GM12878 (cell line): ENCODE results near the gene PMP22. TPM values are rescaled to one million over a fixed set of nuclear protein-coding genes. Genes with fewer than 3 reads are reported as not detected.

ENCODE experiments used
- ATAC-seq: fragments of 200-7000 bp; cut with Tn5 transposase; 3 replicates; pipeline ENCODE4 v1.9.1; 2020; ENCODE audit warnings: mild to moderate bottlenecking, moderate library complexity
- BruUV-seq: library from RNA; stranded (reverse); fragments of 400-500 nt; replicated peaks from 2 replicates; lab custom pipeline; 2021; lab: Mats Ljungman, UMichigan
- CTCF ChIA-PET: fragments of 300-600 bp; sonication (Branson Sonifier 250); formaldehyde crosslinking; extraction: SDS; loops from one replicate; lab custom pipeline; 2021; ENCODE audit warnings: inconsistent platforms; lab: Yijun Ruan, JAX
- POLR2A ChIA-PET: fragments of 350-600 bp; formaldehyde crosslinking; extraction: SDS; loops from one replicate; lab custom pipeline; 2021; ENCODE audit warnings: inconsistent platforms; lab: Charles Lee
- RAD21 ChIA-PET: fragments of 300-600 bp; sonication (Branson Sonifier 250); formaldehyde crosslinking; loops from one replicate; lab custom pipeline; 2023; ENCODE audit warnings: antibody characterized with exemption; ENCODE audit not compliant: unreplicated experiment; lab: Charles Lee
- SMC1A ChIA-PET: fragments of 300-600 bp; sonication (Branson Sonifier 250); formaldehyde crosslinking; loops from one replicate; lab custom pipeline; 2023; ENCODE audit not compliant: unreplicated experiment, uncharacterized antibody; lab: Charles Lee
- DNase-seq: peaks from one replicate; pipeline ENCODE4 v3.0.0-alpha.2; 2011; ENCODE audit warnings: low read depth, low spot score
- FAIRE-seq: peaks from 3 replicates; lab custom pipeline; 2011; peaks lifted over from hg19 to GRCh38; lab: Jason Lieb, UNC
- H2AFZ ChIP-seq: 2 replicates; pipeline ENCODE4 v1.6.0; 2011; ENCODE audit warnings: low read depth, low read length, control low read depth; ENCODE audit not compliant: control insufficient read depth
- H3K27ac ChIP-seq: 2 replicates; pipeline ENCODE4 v1.5.1; 2011; ENCODE audit warnings: control low read depth; ENCODE audit not compliant: control insufficient read depth, insufficient read depth
- H3K27me3 ChIP-seq, 2 experiments: replicated peaks in 1 of 2; 2 replicates each; pipeline versions ENCODE4 v1.6.0 to v1.6.1; 2011; ENCODE audit warnings: low read length in 1 of 2; ENCODE audit not compliant: control insufficient read depth in 2 of 2, insufficient read depth in 2 of 2
- H3K36me3 ChIP-seq, 2 experiments: 2 replicates each; pipeline ENCODE4 v1.5.1; 2011; ENCODE audit warnings: low read length in 1 of 2; ENCODE audit not compliant: control insufficient read depth in 2 of 2, insufficient read depth in 2 of 2
- H3K4me1 ChIP-seq: 2 replicates; pipeline ENCODE4 v1.6.1; 2011; ENCODE audit warnings: mild to moderate bottlenecking, low read length, moderate library complexity, mixed read lengths; ENCODE audit not compliant: control insufficient read depth, insufficient read depth
- H3K4me2 ChIP-seq: 2 replicates; pipeline ENCODE4 v1.6.0; 2011; ENCODE audit warnings: control low read depth; ENCODE audit not compliant: control insufficient read depth, insufficient read depth
- H3K4me3 ChIP-seq: fragments of 200-600 bp; sonication (generic); 2 replicates; pipeline ENCODE4 v1.5.1; 2016
- H3K79me2 ChIP-seq: 2 replicates; pipeline ENCODE4 v1.6.0; 2011; ENCODE audit warnings: low read length; ENCODE audit not compliant: control insufficient read depth, insufficient read depth
- H3K9ac ChIP-seq: 2 replicates; pipeline ENCODE4 v1.8.0; 2011; ENCODE audit warnings: low read length, control low read depth, mixed read lengths; ENCODE audit not compliant: control insufficient read depth, insufficient read depth
- H3K9me3 ChIP-seq: replicated peaks from 3 replicates; pipeline ENCODE4 v1.5.1; 2011; ENCODE audit warnings: mild to moderate bottlenecking, low read length; ENCODE audit not compliant: control insufficient read depth, insufficient read depth
- H4K20me1 ChIP-seq: 2 replicates; pipeline ENCODE4 v1.6.0; 2011; ENCODE audit not compliant: control insufficient read depth, insufficient read depth
- EP300 ChIP-seq, 2 experiments: fragments of 150-350 bp in 1 of 2; IDR thresholded peaks; 2 replicates each; pipeline ENCODE4 v1.6.1; 2011 to 2012; ENCODE audit warnings: low read depth in 2 of 2, low read length in 2 of 2, borderline replicate concordance in 1 of 2, improper control_type of control experiment in 1 of 2, inconsistent platforms in 1 of 2; ENCODE audit not compliant: control insufficient read depth in 1 of 2
- EZH2 ChIP-seq: IDR thresholded peaks from 2 replicates; pipeline ENCODE4 v1.6.1; 2012; ENCODE audit warnings: low read depth, mild to moderate bottlenecking, control low read depth, inconsistent platforms, low read length, borderline replicate concordance; ENCODE audit not compliant: control insufficient read depth
- GATAD2B ChIP-seq: fragments of 450-650 bp; conservative IDR thresholded peaks from 2 replicates; pipeline ENCODE4 v1.6.1; 2017; ENCODE audit warnings: low read depth, mild to moderate bottlenecking, moderate library complexity
- MYB ChIP-seq: fragments of 150-350 bp; IDR thresholded peaks from 2 replicates; pipeline ENCODE4 v1.6.1; 2014; ENCODE audit warnings: mild to moderate bottlenecking, low read depth, low read length, borderline replicate concordance
- NR2C2 ChIP-seq: IDR thresholded peaks from 2 replicates; pipeline ENCODE4 v1.6.1; 2011; ENCODE audit warnings: borderline replicate concordance, low read depth; ENCODE audit not compliant: control insufficient read depth, insufficient read length
- POLR2AphosphoS2 ChIP-seq: IDR thresholded peaks from 2 replicates; pipeline ENCODE4 v1.6.1; 2011; ENCODE audit warnings: low read depth, mild to moderate bottlenecking, low read length, improper control_type of control experiment, moderate library complexity
- TCF12 ChIP-seq: IDR thresholded peaks from 2 replicates; pipeline ENCODE4 v1.6.1; 2011; ENCODE audit warnings: low read depth, mild to moderate bottlenecking, low read length
- YBX1 ChIP-seq: fragments of 450-650 bp; IDR thresholded peaks from 2 replicates; pipeline ENCODE4 v1.6.1; 2016; ENCODE audit warnings: antibody characterized with exemption
- WGBS: methylation state at CpG from one replicate; pipeline ENCODE4 v1.1.6; 2016; ENCODE audit warnings: low lambda C conversion rate; ENCODE audit not compliant: insufficient replicate concordance, insufficient coverage; ENCODE audit errors: missing lambda C conversion rate; 5-methylcytosine and 5-hydroxymethylcytosine counted together
- in situ Hi-C: fragments of 300-500 bp; cut with MboI; formaldehyde crosslinking; loops from 9 replicates; pipeline ENCODE4 v1.14.3; 2018; ENCODE audit warnings: mixed read lengths
- intact Hi-C: fragments of 100-400 bp; cut with micrococcal nuclease; formaldehyde crosslinking; loops from one replicate; pipeline ENCODE4 v1.14.2; 2022; ENCODE audit not compliant: unreplicated experiment
- polyA plus RNA-seq, 11 experiments: library from polyadenylated mRNA; depleted of rRNA in 4 of 11; unstranded in 6 of 11; stranded (reverse) in 5 of 11; fragments of >200 nt; fragmentation: Nextera tagmentation in 4 of 11; fragmentation: Illumina TruSeq in 1 of 11; extraction: Ambion mirVana in 4 of 11; extraction: Trizol in 1 of 11; gene quantifications; 1 replicate in 1 of 11; 2 replicates in 10 of 11; pipeline versions ENCODE4 v1.2.1 to v1.2.3, GENCODE V29; 2011 to 2016; ENCODE audit warnings: inconsistent platforms in 2 of 11, missing spikeins in 2 of 11, low read depth in 1 of 11
- total RNA-seq, 4 experiments: library from RNA; depleted of rRNA in 3 of 4; stranded (reverse); fragments of >200 nt in 3 of 4; fragmentation: Illumina TruSeq in 1 of 4; extraction: Trizol in 1 of 4; gene quantifications; 2 replicates each; pipeline versions ENCODE4 v1.2.1 to v1.2.3, GENCODE V29; 2013 to 2021
- TF ChIP-seq, protein P1 (sequence below): fragments of 450-650 bp; IDR thresholded peaks from 2 replicates; pipeline ENCODE4 v1.6.1; 2018; ENCODE audit warnings: mild to moderate bottlenecking, low read depth, moderate library complexity; ENCODE audit not compliant: partially characterized antibody
- TF ChIP-seq, protein P2 (sequence below): IDR thresholded peaks from 2 replicates; pipeline ENCODE4 v1.6.1; 2011; ENCODE audit warnings: mild to moderate bottlenecking, low read depth, low read length, moderate library complexity; ENCODE audit not compliant: insufficient replicate concordance

PMP22 gene
- total and polyA plus RNA-seq, 10 of the 15 experiments (the other 5 are each of a cell fraction or from before 2014, with no cell fraction given), result 0.59 TPM; not detected in 9

GRCh38 chr17:15303268-15303667, 38.1 kb upstream of the PMP22 start:
- ATAC-seq (no peak), DNase-seq (no peak), FAIRE-seq (no peak)
- intact Hi-C loops (no loop called here), in situ Hi-C loops (no loop called here)
- WGBS, result 13% methylated on average over 3 of the region's 3 CpGs
- no TSS peak for BruUV-seq
- ChIA-PET RAD21 (no interaction called here), SMC1A (no interaction called here), CTCF (no interaction called here), POLR2A (no interaction called here)
- Histone ChIP-seq H3K79me2 (no peaks in the 10 kb centered on the region), H3K9ac (no peak overlapping the region), H4K20me1 (no peaks in the 10 kb centered on the region), H2AFZ (no peak overlapping the region), H3K27ac (no peak overlapping the region), H3K36me3 (no peaks in the 10 kb centered on the region), H3K9me3 (no peaks in the 10 kb centered on the region), H3K4me1 (no peaks in the 10 kb centered on the region), H3K4me2 (no peak overlapping the region), H3K4me3 (no peak overlapping the region), H3K27me3 (no peaks in the 10 kb centered on the region)
- TF ChIP-seq MYB (no peak), EZH2 (no peak)

DNA sequence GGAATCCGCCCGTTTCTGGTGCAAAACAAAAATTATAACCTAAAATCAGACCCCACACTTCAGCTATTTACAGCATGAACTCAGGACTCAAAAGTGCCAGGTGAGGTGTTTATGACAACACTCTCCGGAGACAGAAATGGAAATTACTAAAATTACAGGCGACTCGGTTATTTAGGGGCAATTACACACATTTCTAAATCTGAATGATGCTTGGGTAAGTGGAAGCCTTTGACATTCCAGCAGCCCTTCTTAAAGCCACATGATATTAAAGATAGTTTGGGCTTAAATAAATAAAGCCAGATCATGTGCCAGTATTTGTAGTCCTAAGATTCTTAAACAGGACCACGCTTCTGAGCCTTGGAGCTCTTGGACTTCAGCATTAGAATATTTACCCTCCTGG, 36.7 kb upstream of the PMP22 start:
- RAD21 ChIA-PET, result no interaction called here
- Histone ChIP-seq H3K4me1 (no peaks in the 10 kb centered on the region), H3K27me3 (no peaks in the 10 kb centered on the region), H3K27ac (no peak overlapping the region), H3K4me3 (no peak overlapping the region), H3K9me3 (no peaks in the 10 kb centered on the region), H3K9ac (no peak overlapping the region), H3K79me2 (no peaks in the 10 kb centered on the region), H3K36me3 (no peaks in the 10 kb centered on the region), H3K4me2 (no peak overlapping the region), H2AFZ (no peak overlapping the region), H4K20me1 (no peaks in the 10 kb centered on the region)
- CTCF ChIA-PET, result no interaction called here
- TF ChIP-seq MYB, result no peak
- TF ChIP-seq TCF12, result no peak
- TF ChIP-seq, protein P1, sequence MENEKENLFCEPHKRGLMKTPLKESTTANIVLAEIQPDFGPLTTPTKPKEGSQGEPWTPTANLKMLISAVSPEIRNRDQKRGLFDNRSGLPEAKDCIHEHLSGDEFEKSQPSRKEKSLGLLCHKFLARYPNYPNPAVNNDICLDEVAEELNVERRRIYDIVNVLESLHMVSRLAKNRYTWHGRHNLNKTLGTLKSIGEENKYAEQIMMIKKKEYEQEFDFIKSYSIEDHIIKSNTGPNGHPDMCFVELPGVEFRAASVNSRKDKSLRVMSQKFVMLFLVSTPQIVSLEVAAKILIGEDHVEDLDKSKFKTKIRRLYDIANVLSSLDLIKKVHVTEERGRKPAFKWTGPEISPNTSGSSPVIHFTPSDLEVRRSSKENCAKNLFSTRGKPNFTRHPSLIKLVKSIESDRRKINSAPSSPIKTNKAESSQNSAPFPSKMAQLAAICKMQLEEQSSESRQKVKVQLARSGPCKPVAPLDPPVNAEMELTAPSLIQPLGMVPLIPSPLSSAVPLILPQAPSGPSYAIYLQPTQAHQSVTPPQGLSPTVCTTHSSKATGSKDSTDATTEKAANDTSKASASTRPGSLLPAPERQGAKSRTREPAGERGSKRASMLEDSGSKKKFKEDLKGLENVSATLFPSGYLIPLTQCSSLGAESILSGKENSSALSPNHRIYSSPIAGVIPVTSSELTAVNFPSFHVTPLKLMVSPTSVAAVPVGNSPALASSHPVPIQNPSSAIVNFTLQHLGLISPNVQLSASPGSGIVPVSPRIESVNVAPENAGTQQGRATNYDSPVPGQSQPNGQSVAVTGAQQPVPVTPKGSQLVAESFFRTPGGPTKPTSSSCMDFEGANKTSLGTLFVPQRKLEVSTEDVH, result no peak
- no peak for TF ChIP-seq GATAD2B
- no peak for TF ChIP-seq POLR2AphosphoS2
- TF ChIP-seq, protein P2, sequence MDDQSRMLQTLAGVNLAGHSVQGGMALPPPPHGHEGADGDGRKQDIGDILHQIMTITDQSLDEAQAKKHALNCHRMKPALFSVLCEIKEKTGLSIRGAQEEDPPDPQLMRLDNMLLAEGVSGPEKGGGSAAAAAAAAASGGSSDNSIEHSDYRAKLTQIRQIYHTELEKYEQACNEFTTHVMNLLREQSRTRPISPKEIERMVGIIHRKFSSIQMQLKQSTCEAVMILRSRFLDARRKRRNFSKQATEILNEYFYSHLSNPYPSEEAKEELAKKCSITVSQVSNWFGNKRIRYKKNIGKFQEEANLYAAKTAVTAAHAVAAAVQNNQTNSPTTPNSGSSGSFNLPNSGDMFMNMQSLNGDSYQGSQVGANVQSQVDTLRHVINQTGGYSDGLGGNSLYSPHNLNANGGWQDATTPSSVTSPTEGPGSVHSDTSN, result no peak
- TF ChIP-seq YBX1, result no peak
- no peak for TF ChIP-seq EP300 (IDR thresholded peaks at IDR 0.05; ENCODE audit: borderline replicate concordance in 1 of 2, control insufficient read depth in 1 of 2, low read depth in 2 of 2, low read length in 2 of 2)
- TF ChIP-seq NR2C2, result no peak
- 16% methylated on average over 6 of the region's 6 CpGs for WGBS
- intact Hi-C loops, result no loop called here
- BruUV-seq, result no TSS peak
- SMC1A ChIA-PET, result no interaction called here
- POLR2A ChIA-PET, result no interaction called here
- in situ Hi-C loops, result no loop called here
- ATAC-seq (no peak), FAIRE-seq (no peak), DNase-seq (no peak)
